GM13977 (cell line): ENCODE results near the gene RPL32.

Experiments used
- DNase-seq: peaks from one replicate; pipeline ENCODE4 v3.0.0; 2012; ENCODE audit warnings: low spot score
- CTCF ChIP-seq: IDR thresholded peaks from 2 replicates; pipeline ENCODE4 v1.5.1; 2012; ENCODE audit warnings: mild to moderate bottlenecking, control low read depth; ENCODE audit not compliant: insufficient read depth; ENCODE audit errors: extremely low read depth, missing control alignments
- in situ Hi-C: fragments of 300-500 bp; cut with MboI; formaldehyde crosslinking; loops from one replicate; pipeline ENCODE4 v1.12.0; 2022; ENCODE audit warnings: low sequenced_read_pairs, low pct_unique_long_range_greater_than_20kb, mixed read lengths, inconsistent platforms; ENCODE audit not compliant: unreplicated experiment

RPL32 gene

GRCh38 chr3:12841149-12841969, at the start of gene RPL32:
Gene RPL32, minus strand, starts transcription at chr3:12841565. Its CDS starts 1,328 bp downstream, at chr3:12840237.
- in situ Hi-C loops, result no loop called here
- DNase-seq, result peak; percentile 87
- peak; percentile 61 for TF ChIP-seq CTCF

- no peak for TF ChIP-seq CTCF
- in situ Hi-C loops, result no loop called here
- no peak for DNase-seq
Observed at GRCh38 chr3:12890610-12891390, 49.4 kb upstream of the RPL32 start.

- no peak for DNase-seq
- no peak for TF ChIP-seq CTCF
- in situ Hi-C loops, result no loop called here
Observed at GRCh38 chr3:12886736-12887135, 45.4 kb upstream of the RPL32 start.

GRCh38 chr3:12886106-12886679, 44.8 kb upstream of the RPL32 start:
- peak; percentile 43 for DNase-seq
- TF ChIP-seq CTCF, result no peak
- in situ Hi-C loops, result no loop called here

- in situ Hi-C loops, result no loop called here
- TF ChIP-seq CTCF, result no peak
Observed at GRCh38 chr3:12885583-12885930, 44.2 kb upstream of the RPL32 start.

GRCh38 chr3:12884790-12885582, 43.6 kb upstream of the RPL32 start:
- no peak for TF ChIP-seq CTCF
- no peak for DNase-seq
- in situ Hi-C loops, result no loop called here

More at GRCh38 chr3:12885583-12885930, 44.2 kb upstream of the RPL32 start:
- DNase-seq, result no peak
